Activated effector memory CD4-positive, alpha-beta T cell treated with anti-CD3 and anti-CD28 coated beads, Interleukin-2, amount 50 U/mL, for 16 hours (primary cell): Measurements from ENCODE around the gene SGCD.

ENCODE experiments used
- DNase-seq: peaks from one replicate; pipeline ENCODE4 v3.0.0-alpha.2; 2020

Gene SGCD

GRCh38 chr5:156523607-156524006 lies 196.6 kb downstream of the SGCD start:
- DNase-seq = no peak

GRCh38 chr5:156526081-156526925 lies 199.3 kb downstream of the SGCD start:
- DNase-seq = no peak

- DNase-seq = no peak
Measured at GRCh38 chr5:156527611-156528010, 200.6 kb downstream of the SGCD start.

GRCh38 chr5:156528673-156529072 lies 201.7 kb downstream of the SGCD start:
- DNase-seq = no peak

- DNase-seq = no peak
Measured at GRCh38 chr5:156529892-156530291, 202.9 kb downstream of the SGCD start.

- no peak for DNase-seq
Measured at GRCh38 chr5:156531199-156531598, 204.2 kb downstream of the SGCD start.

GRCh38 chr5:156532921-156533320 lies 206.0 kb downstream of the SGCD start:
- no peak for DNase-seq

- no peak for DNase-seq
Measured at GRCh38 chr5:156534085-156534484, 207.1 kb downstream of the SGCD start.

- no peak for DNase-seq
Measured at GRCh38 chr5:156534906-156535485, 208.0 kb downstream of the SGCD start.

GRCh38 chr5:156540491-156540890 lies 213.5 kb downstream of the SGCD start:
- no peak for DNase-seq

- DNase-seq = no peak
Measured at GRCh38 chr5:156541582-156541981, 214.6 kb downstream of the SGCD start.

- DNase-seq = no peak
Measured at GRCh38 chr5:156543348-156544145, 216.6 kb downstream of the SGCD start.

- no peak for DNase-seq
Measured at GRCh38 chr5:156552855-156553358, 225.9 kb downstream of the SGCD start.

- no peak for DNase-seq
Measured at GRCh38 chr5:156556666-156557406, 229.9 kb downstream of the SGCD start.

- no peak for DNase-seq
Measured at GRCh38 chr5:156560002-156560401, 233.0 kb downstream of the SGCD start.

- no peak for DNase-seq
Measured at GRCh38 chr5:156561651-156562050, 234.7 kb downstream of the SGCD start.

GRCh38 chr5:156570615-156571014 lies 243.7 kb downstream of the SGCD start:
- no peak for DNase-seq

GRCh38 chr5:156581725-156582124 lies 254.8 kb downstream of the SGCD start:
- DNase-seq = no peak

- no peak for DNase-seq
Measured at GRCh38 chr5:156582193-156582598, 255.2 kb downstream of the SGCD start.

GRCh38 chr5:156584871-156585270 lies 257.9 kb downstream of the SGCD start:
- no peak for DNase-seq

GRCh38 chr5:156585999-156586398 lies 259.0 kb downstream of the SGCD start:
- no peak for DNase-seq

- DNase-seq = no peak
Measured at GRCh38 chr5:156587012-156587411, 260.0 kb downstream of the SGCD start.

- no peak for DNase-seq
Measured at GRCh38 chr5:156588306-156588705, 261.3 kb downstream of the SGCD start.
